B cell (primary cell): ENCODE measurements around the gene GABRG3. TPM values are rescaled to one million over a fixed set of nuclear protein-coding genes. Genes with fewer than 3 reads are reported as not detected.
A peak's percentile ranks its signal among the peaks of the same experiment; 100 is the strongest.

Source experiments
- ATAC-seq: fragments of 200-7000 bp; cut with Tn5 transposase; one replicate; pipeline ENCODE4 v1.10.0; 2021; ENCODE audit warnings: low read depth, mild to moderate bottlenecking, moderate number of reproducible peaks, moderate library complexity
- CTCF ChIA-PET: fragments of 350-600 bp; sonication (Branson Sonifier 250); formaldehyde crosslinking; loops from one replicate; lab custom pipeline; 2021; ENCODE audit warnings: antibody characterized with exemption, inconsistent platforms; lab: Charles Lee
- POLR2A ChIA-PET: fragments of 350-600 bp; sonication (Branson Sonifier 250); formaldehyde crosslinking; loops from one replicate; lab custom pipeline; 2021; ENCODE audit warnings: antibody characterized with exemption; lab: Charles Lee
- DNase-seq: peaks from one replicate; pipeline ENCODE4 v3.0.0; 2013
- H2AFZ ChIP-seq: 2 replicates; pipeline ENCODE4 v1.6.1; 2012; ENCODE audit warnings: mild to moderate bottlenecking, low read depth, low read length; ENCODE audit not compliant: insufficient read depth, poor library complexity, severe bottlenecking
- H3K27ac ChIP-seq, 2 donors: 1 replicate in 1 of 2; 2 replicates in 1 of 2; pipeline ENCODE4 v1.5.1; 2012 to 2013; ENCODE audit warnings: low read length in 2 of 2, mild to moderate bottlenecking in 2 of 2, moderate library complexity in 1 of 2
- H3K27me3 ChIP-seq, 4 experiments: fragments of 200-600 bp in 1 of 4; sonication (generic) in 1 of 4; replicated peaks in 1 of 4; 1 replicate in 2 of 4; 2 replicates in 2 of 4; pipeline versions ENCODE4 v1.6.1 to v1.7.0; 2013 to 2016; ENCODE audit warnings: low read length in 3 of 4, mild to moderate bottlenecking in 2 of 4, mixed read lengths in 1 of 4, moderate library complexity in 1 of 4; ENCODE audit not compliant: insufficient read depth in 4 of 4, control insufficient read depth in 3 of 4; ENCODE audit errors: control extremely low read depth in 1 of 4
- H3K36me3 ChIP-seq, 2 experiments: replicated peaks in 1 of 2; 1 replicate in 1 of 2; 2 replicates in 1 of 2; pipeline versions ENCODE4 v1.6.1 to v1.7.1; 2013; ENCODE audit warnings: low read length in 1 of 2; ENCODE audit not compliant: insufficient read depth in 2 of 2, control insufficient read depth in 1 of 2; ENCODE audit errors: control extremely low read depth in 1 of 2, extremely low read depth in 1 of 2
- H3K4me1 ChIP-seq, 2 donors: fragments of 200-600 bp in 1 of 2; sonication (generic) in 1 of 2; 1 replicate in 1 of 2; 2 replicates in 1 of 2; pipeline versions ENCODE4 v1.5.1 to v1.6.1; 2013 to 2017; ENCODE audit warnings: low read length in 2 of 2; ENCODE audit not compliant: control insufficient read depth in 2 of 2, insufficient read depth in 2 of 2
- H3K4me2 ChIP-seq: replicated peaks from 2 replicates; pipeline ENCODE3; 2012; ENCODE audit warnings: mild to moderate bottlenecking, low read depth, low read length; ENCODE audit not compliant: poor library complexity, severe bottlenecking
- H3K4me3 ChIP-seq, 5 experiments: fragments of 200-600 bp in 1 of 5; sonication (generic) in 1 of 5; 1 replicate in 3 of 5; 2 replicates in 2 of 5; pipeline versions ENCODE4 v1.5.1 to v1.7.0; 2011 to 2016; ENCODE audit warnings: low read length in 4 of 5, mild to moderate bottlenecking in 4 of 5, low read depth in 2 of 5, control low read depth in 1 of 5, moderate library complexity in 1 of 5; ENCODE audit not compliant: insufficient read depth in 1 of 5; ENCODE audit errors: control extremely low read depth in 1 of 5, extremely low read depth in 1 of 5
- H3K79me2 ChIP-seq: fragments of 200-600 bp; sonication (generic); one replicate; pipeline ENCODE4 v1.6.0; 2016; ENCODE audit warnings: low read length; ENCODE audit not compliant: control insufficient read depth, insufficient read depth
- H3K9ac ChIP-seq: fragments of 200-600 bp; sonication (generic); 2 replicates; pipeline ENCODE4 v1.6.1; 2017; ENCODE audit warnings: mild to moderate bottlenecking, low read length, moderate library complexity
- H3K9me3 ChIP-seq, 3 donors: one replicate each; pipeline versions ENCODE4 v1.6.1 to v1.7.1; 2013; ENCODE audit warnings: low read length in 2 of 3; ENCODE audit not compliant: control insufficient read depth in 2 of 3, insufficient read depth in 1 of 3; ENCODE audit errors: control extremely low read depth in 1 of 3
- H4K20me1 ChIP-seq: 2 replicates; pipeline ENCODE4 v1.6.0; 2012; ENCODE audit warnings: mild to moderate bottlenecking, low read length; ENCODE audit not compliant: insufficient read depth, control insufficient read depth, poor library complexity, severe bottlenecking
- H3K27ac Mint-ChIP-seq: one replicate; pipeline ENCODE4 v1.8.0; 2021; ENCODE audit warnings: mixed read lengths
- H3K27me3 Mint-ChIP-seq: one replicate; pipeline ENCODE4 v1.8.0; 2021; ENCODE audit warnings: mixed read lengths
- H3K4me1 Mint-ChIP-seq: one replicate; pipeline ENCODE4 v1.8.0; 2021; ENCODE audit warnings: mixed read lengths
- H3K4me3 Mint-ChIP-seq: one replicate; pipeline ENCODE4 v1.8.0; 2021; ENCODE audit warnings: mixed read lengths
- H3K9me3 Mint-ChIP-seq: one replicate; pipeline ENCODE4 v1.8.0; 2022; ENCODE audit warnings: mixed read lengths; ENCODE audit not compliant: insufficient read depth
- EZH2 ChIP-seq: IDR thresholded peaks from 2 replicates; pipeline ENCODE4 v1.6.1; 2012; ENCODE audit warnings: borderline replicate concordance, low read depth, mild to moderate bottlenecking, moderate library complexity, low read length; ENCODE audit not compliant: insufficient read depth, poor library complexity, severe bottlenecking
- WGBS: methylation state at CpG from one replicate; pipeline ENCODE4 v1.1.5; 2013; ENCODE audit warnings: missing lambda C conversion rate; ENCODE audit not compliant: insufficient coverage; 5-methylcytosine and 5-hydroxymethylcytosine counted together
- intact Hi-C: fragments of 100-400 bp; cut with micrococcal nuclease; formaldehyde crosslinking; loops from one replicate; pipeline ENCODE4 v1.10.0; 2022
- polyA plus RNA-seq: library from polyadenylated mRNA; depleted of rRNA; stranded (reverse); fragments of >200 nt; gene quantifications from 2 replicates; pipeline ENCODE4 v1.2.3, GENCODE V29; 2012
- total RNA-seq, 2 donors: library from RNA; stranded (reverse); fragments of 120-200 nt in 1 of 2; gene quantifications; 1 replicate in 1 of 2; 2 replicates in 1 of 2; pipeline versions ENCODE4 v1.2.3 to v1.2.4, GENCODE V29; 2013 to 2022
- TF ChIP-seq, protein P1 (sequence below): fragments of 200-600 bp; IDR thresholded peaks from one replicate; pipeline ENCODE4 v1.8.0; 2022; ENCODE audit warnings: antibody characterized with exemption, mild to moderate bottlenecking

GABRG3 gene
- total and polyA plus RNA-seq, 2 donors (not counting 1 experiment from before 2014, with no cell fraction given): not detected

- no peaks in the 10 kb centered on the region for H3K27me3 Mint-ChIP-seq
- no peaks in the 10 kb centered on the region for H3K4me1 Mint-ChIP-seq
- Histone ChIP-seq H3K27ac (no peak overlapping the region), H3K9me3 (peaks cover 0 to 12% (median 0%) of the 10 kb centered on the region in 3 donors), H3K4me1 (no peaks in the 10 kb centered on the region), H3K27me3 (no peaks in the 10 kb centered on the region), H3K36me3 (no peaks in the 10 kb centered on the region), H4K20me1 (no peaks in the 10 kb centered on the region), H3K79me2 (no peaks in the 10 kb centered on the region), H3K9ac (no peak overlapping the region), H3K4me2 (no peak overlapping the region), H2AFZ (no peak overlapping the region), H3K4me3 (no peak overlapping the region)
- TF ChIP-seq, protein P1, sequence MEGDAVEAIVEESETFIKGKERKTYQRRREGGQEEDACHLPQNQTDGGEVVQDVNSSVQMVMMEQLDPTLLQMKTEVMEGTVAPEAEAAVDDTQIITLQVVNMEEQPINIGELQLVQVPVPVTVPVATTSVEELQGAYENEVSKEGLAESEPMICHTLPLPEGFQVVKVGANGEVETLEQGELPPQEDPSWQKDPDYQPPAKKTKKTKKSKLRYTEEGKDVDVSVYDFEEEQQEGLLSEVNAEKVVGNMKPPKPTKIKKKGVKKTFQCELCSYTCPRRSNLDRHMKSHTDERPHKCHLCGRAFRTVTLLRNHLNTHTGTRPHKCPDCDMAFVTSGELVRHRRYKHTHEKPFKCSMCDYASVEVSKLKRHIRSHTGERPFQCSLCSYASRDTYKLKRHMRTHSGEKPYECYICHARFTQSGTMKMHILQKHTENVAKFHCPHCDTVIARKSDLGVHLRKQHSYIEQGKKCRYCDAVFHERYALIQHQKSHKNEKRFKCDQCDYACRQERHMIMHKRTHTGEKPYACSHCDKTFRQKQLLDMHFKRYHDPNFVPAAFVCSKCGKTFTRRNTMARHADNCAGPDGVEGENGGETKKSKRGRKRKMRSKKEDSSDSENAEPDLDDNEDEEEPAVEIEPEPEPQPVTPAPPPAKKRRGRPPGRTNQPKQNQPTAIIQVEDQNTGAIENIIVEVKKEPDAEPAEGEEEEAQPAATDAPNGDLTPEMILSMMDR: peak; percentile 19
- no peak for TF ChIP-seq EZH2
- H3K27ac Mint-ChIP-seq: no peak overlapping the region
- ATAC-seq (no peak), DNase-seq (no peak)
- intact Hi-C loops: no loop called here
- POLR2A ChIA-PET: no interaction called here
- H3K9me3 Mint-ChIP-seq: no peaks in the 10 kb centered on the region
- no peak overlapping the region for H3K4me3 Mint-ChIP-seq
- WGBS: 18% methylated on average over 13 of the region's 19 CpGs
- CTCF ChIA-PET: no interaction called here
These were observed 387.9 kb downstream of the GABRG3 start for GRCh38 chr15:27358751-27359434.

DNA sequence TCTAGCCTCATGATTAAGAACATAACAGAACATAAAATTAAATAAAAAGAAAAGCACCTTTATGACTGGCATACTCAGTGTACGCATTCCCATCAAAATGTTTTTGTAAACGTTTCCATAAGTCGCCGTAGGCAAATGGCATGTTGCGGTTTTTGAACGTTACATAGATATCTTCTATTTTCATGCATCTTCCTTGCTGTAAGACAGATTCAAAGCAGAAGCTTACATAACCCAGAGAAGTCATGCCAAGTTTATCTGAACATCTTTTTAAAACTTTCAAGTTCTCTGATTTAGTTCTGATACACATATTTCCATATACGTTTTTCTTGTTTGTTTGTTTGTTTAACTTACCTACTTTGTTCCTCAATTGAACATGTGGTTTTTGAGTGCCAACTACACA is 388.6 kb downstream of the GABRG3 start:
- no peak overlapping the region for H3K9ac ChIP-seq
- Mint-ChIP-seq H3K27me3 (no peaks in the 10 kb centered on the region), H3K27ac (no peak overlapping the region), H3K4me1 (no peaks in the 10 kb centered on the region), H3K9me3 (peaks cover 2% of the 10 kb centered on the region), H3K4me3 (no peak overlapping the region)
- peaks cover 0 to 9% (median 0%) of the 10 kb centered on the region in 3 donors for H3K9me3 ChIP-seq
- ChIA-PET POLR2A (no interaction called here), CTCF (no interaction called here)
- no peak for DNase-seq
- H3K27me3 ChIP-seq: no peaks in the 10 kb centered on the region
- no peaks in the 10 kb centered on the region for H3K79me2 ChIP-seq
- no peak overlapping the region for H3K4me2 ChIP-seq
- H3K27ac ChIP-seq: no peak overlapping the region
- no peak for TF ChIP-seq EZH2
- TF ChIP-seq, protein P1: no peak
- no peak for ATAC-seq
- intact Hi-C loops: no loop called here
- H2AFZ ChIP-seq: no peak overlapping the region
- 91% methylated on average over 6 of the region's 7 CpGs for WGBS
- no peaks in the 10 kb centered on the region for H3K36me3 ChIP-seq
- H3K4me3 ChIP-seq: no peak overlapping the region
- H3K4me1 ChIP-seq: no peaks in the 10 kb centered on the region
- H4K20me1 ChIP-seq: no peaks in the 10 kb centered on the region
